IPS DF 6.9 (cell line): ENCODE data around the gene RBBP4.
"Not testable (repeated sequence)": the region's sequence is repeated elsewhere in the genome, so short reads cannot be mapped to it uniquely, and the experiment has no call there.

ENCODE experiments used
- DNase-seq: peaks from one replicate; pipeline ENCODE4 v3.0.0-alpha.2; 2013; ENCODE audit warnings: low read depth, low spot score
- H3K27ac ChIP-seq: one replicate; pipeline ENCODE4 v1.5.1; 2013; ENCODE audit warnings: low read length, control low read depth
- H3K27me3 ChIP-seq: 2 replicates; pipeline ENCODE4 v1.6.1; 2013; ENCODE audit warnings: mild to moderate bottlenecking, low read length; ENCODE audit not compliant: control insufficient read depth, insufficient read depth
- H3K36me3 ChIP-seq: 2 replicates; pipeline ENCODE4 v1.6.1; 2013; ENCODE audit warnings: low read length; ENCODE audit not compliant: control insufficient read depth, insufficient read depth
- H3K4me1 ChIP-seq: 2 replicates; pipeline ENCODE4 v1.6.1; 2013; ENCODE audit warnings: low read length; ENCODE audit not compliant: control insufficient read depth, insufficient read depth
- H3K4me3 ChIP-seq: 2 replicates; pipeline ENCODE4 v1.5.1; 2013; ENCODE audit warnings: mild to moderate bottlenecking, low read length
- H3K9me3 ChIP-seq: 2 replicates; pipeline ENCODE4 v1.6.1; 2013; ENCODE audit warnings: low read length, inconsistent platforms; ENCODE audit not compliant: control insufficient read depth, insufficient read depth
- WGBS: extraction: QIAGEN DNeasy Blood & Tissue Kit; methylation state at CpG from one replicate; pipeline ENCODE4 v1.1.7; 2013; ENCODE audit warnings: mixed read lengths, missing lambda C conversion rate; ENCODE audit not compliant: insufficient read length, insufficient coverage; 5-methylcytosine and 5-hydroxymethylcytosine counted together

RBBP4 gene

GRCh38 chr1:32666901-32667566, 16.0 kb downstream of the RBBP4 start:
- Histone ChIP-seq H3K9me3 (no peaks in the 10 kb centered on the region), H3K4me1 (no peaks in the 10 kb centered on the region), H3K27ac (no peak overlapping the region), H3K4me3 (no peak overlapping the region), H3K27me3 (no peaks in the 10 kb centered on the region), H3K36me3 (peaks cover 32% of the 10 kb centered on the region)
- no CpG with 5 or more reads among the region's 12 CpGs for WGBS
- no peak for DNase-seq

- H3K36me3 ChIP-seq, result peaks cover 30% of the 10 kb centered on the region
- not testable (repeated sequence) for H3K9me3 ChIP-seq, DNase-seq, H3K4me1 ChIP-seq, H3K4me3 ChIP-seq, H3K27ac ChIP-seq, H3K27me3 ChIP-seq
- no CpG with 5 or more reads among the region's 5 CpGs for WGBS
These were observed 17.7 kb downstream of the RBBP4 start for GRCh38 chr1:32668716-32669115.

- DNase-seq, result no peak
- Histone ChIP-seq H3K4me3 (no peak overlapping the region), H3K27me3 (no peaks in the 10 kb centered on the region), H3K9me3 (no peaks in the 10 kb centered on the region; the same call in 1 of the 2 replicates), H3K4me1 (no peaks in the 10 kb centered on the region), H3K27ac (no peak overlapping the region), H3K36me3 (peaks cover 23% of the 10 kb centered on the region)
- WGBS, result no CpG with 5 or more reads among the region's 3 CpGs
These were observed 25.9 kb downstream of the RBBP4 start for GRCh38 chr1:32676945-32677344.

GRCh38 chr1:32679993-32680392, 29.0 kb downstream of the RBBP4 start:
- peaks cover 17% of the 10 kb centered on the region for H3K36me3 ChIP-seq
- H3K9me3 ChIP-seq, H3K27ac ChIP-seq, H3K27me3 ChIP-seq, H3K4me3 ChIP-seq, DNase-seq, H3K4me1 ChIP-seq: not testable (repeated sequence)
- WGBS, result no CpG with 5 or more reads among the region's 4 CpGs

GRCh38 chr1:32680642-32681041, 29.6 kb downstream of the RBBP4 start:
- no peak for DNase-seq
- Histone ChIP-seq H3K27ac (no peak overlapping the region), H3K4me1 (no peaks in the 10 kb centered on the region), H3K36me3 (peaks cover 21% of the 10 kb centered on the region), H3K4me3 (no peak overlapping the region), H3K9me3 (no peaks in the 10 kb centered on the region), H3K27me3 (no peaks in the 10 kb centered on the region)
- no CpG with 5 or more reads among the region's 1 CpG for WGBS

- Histone ChIP-seq H3K27me3 (no peaks in the 10 kb centered on the region), H3K9me3 (no peaks in the 10 kb centered on the region), H3K4me3 (no peak overlapping the region), H3K36me3 (peaks cover 16% of the 10 kb centered on the region; the same call in 1 of the 2 replicates), H3K27ac (no peak overlapping the region), H3K4me1 (no peaks in the 10 kb centered on the region)
- WGBS, result no CpG with 5 or more reads among the region's 2 CpGs
- no peak for DNase-seq
These were observed 30.5 kb downstream of the RBBP4 start for GRCh38 chr1:32681509-32681908.

GRCh38 chr1:32681999-32682398, 31.0 kb downstream of the RBBP4 start:
- Histone ChIP-seq H3K4me1 (no peaks in the 10 kb centered on the region), H3K27me3 (no peaks in the 10 kb centered on the region), H3K36me3 (peaks cover 15% of the 10 kb centered on the region; the same call in 1 of the 2 replicates), H3K9me3 (no peaks in the 10 kb centered on the region), H3K27ac (no peak overlapping the region), H3K4me3 (no peak overlapping the region)
- no CpG with 5 or more reads among the region's 3 CpGs for WGBS
- no peak for DNase-seq

GRCh38 chr1:32683397-32683796, 32.4 kb downstream of the RBBP4 start:
- DNase-seq, result no peak
- Histone ChIP-seq H3K36me3 (peaks cover 9% of the 10 kb centered on the region; the same call in 1 of the 2 replicates), H3K4me3 (no peak overlapping the region), H3K27me3 (no peaks in the 10 kb centered on the region), H3K27ac (no peak overlapping the region), H3K4me1 (no peaks in the 10 kb centered on the region), H3K9me3 (no peaks in the 10 kb centered on the region)
- no CpG with 5 or more reads among the region's 3 CpGs for WGBS

GRCh38 chr1:32684167-32684811, 33.3 kb downstream of the RBBP4 start:
- H3K36me3 ChIP-seq, result peaks cover 9% of the 10 kb centered on the region; the same call in 1 of the 2 replicates
- no peak for DNase-seq
- WGBS, result no CpG with 5 or more reads among the region's 2 CpGs

GRCh38 chr1:32685498-32685897, 34.5 kb downstream of the RBBP4 start:
- no peaks in the 10 kb centered on the region for H3K27me3 ChIP-seq
- H3K27ac ChIP-seq, result no peak overlapping the region
- no peaks in the 10 kb centered on the region for H3K9me3 ChIP-seq
- H3K4me1 ChIP-seq, result no peaks in the 10 kb centered on the region
- no peak for DNase-seq
- no CpG with 5 or more reads among the region's 2 CpGs for WGBS
- no peak overlapping the region for H3K4me3 ChIP-seq
- H3K36me3 ChIP-seq, result peaks cover 9% of the 10 kb centered on the region; the same call in 1 of the 2 replicates

More at GRCh38 chr1:32684167-32684811, 33.3 kb downstream of the RBBP4 start:
- Histone ChIP-seq H3K27ac (no peak overlapping the region), H3K9me3 (no peaks in the 10 kb centered on the region), H3K4me1 (no peaks in the 10 kb centered on the region), H3K27me3 (no peaks in the 10 kb centered on the region), H3K4me3 (no peak overlapping the region)
